Measurements from ENCODE around the gene SOCS3. TPM values are rescaled to one million over a fixed set of nuclear protein-coding genes. Genes with fewer than 3 reads are reported as not detected.

SOCS3 gene
- total and polyA plus RNA-seq, 10 of the 15 experiments (the other 5 are each of a cell fraction or from before 2014, with no cell fraction given), result 0.05 to 3.9 (median 1.0) TPM

GRCh38 chr17:78366109-78366848 is 6.4 kb upstream of the SOCS3 start (continued):
- no peak for TF ChIP-seq CUX1 (IDR thresholded peaks at IDR 0.05; ENCODE audit: insufficient replicate concordance, low read depth, low read length)
- no peak for TF ChIP-seq IRF4 (IDR thresholded peaks at IDR 0.05; ENCODE audit: low read depth, low read length)
- no peak for TF ChIP-seq HSF1 (IDR thresholded peaks at IDR 0.05; ENCODE audit: low read depth, low read length)
- TF ChIP-seq BACH1 (IDR thresholded peaks at IDR 0.05; ENCODE audit: borderline replicate concordance), result no peak; the same call in 1 of the 2 replicates
- TF ChIP-seq TAF1 (IDR thresholded peaks at IDR 0.05; ENCODE audit: borderline replicate concordance, low read depth, low read length), result no peak
- TF ChIP-seq SP1 (IDR thresholded peaks at IDR 0.05; ENCODE audit: low read depth, low read length), result no peak
- TF ChIP-seq CEBPB (IDR thresholded peaks at IDR 0.05; ENCODE audit: borderline replicate concordance in 1 of 2, low read depth in 2 of 2, low read length in 2 of 2), result no peak
- TF ChIP-seq SIN3A (IDR thresholded peaks at IDR 0.05; ENCODE audit: low read depth, low read length), result no peak
- TF ChIP-seq PAX5 (IDR thresholded peaks at IDR 0.05; ENCODE audit: borderline replicate concordance, low read depth, low read length), result peak; percentile 99
- TF ChIP-seq MEF2B (IDR thresholded peaks at IDR 0.05; ENCODE audit: partially characterized antibody, poor library complexity, severe bottlenecking), result no peak
- TF ChIP-seq ELK1 (IDR thresholded peaks at IDR 0.05; ENCODE audit: low read depth, low read length), result no peak
- TF ChIP-seq TBL1XR1 (IDR thresholded peaks at IDR 0.05; ENCODE audit: low read depth, low read length), result no peak
- no peak for TF ChIP-seq NBN (IDR thresholded peaks at IDR 0.05)
